ENCODE data around the gene MAPK9.

The MAPK9 gene

DNA sequence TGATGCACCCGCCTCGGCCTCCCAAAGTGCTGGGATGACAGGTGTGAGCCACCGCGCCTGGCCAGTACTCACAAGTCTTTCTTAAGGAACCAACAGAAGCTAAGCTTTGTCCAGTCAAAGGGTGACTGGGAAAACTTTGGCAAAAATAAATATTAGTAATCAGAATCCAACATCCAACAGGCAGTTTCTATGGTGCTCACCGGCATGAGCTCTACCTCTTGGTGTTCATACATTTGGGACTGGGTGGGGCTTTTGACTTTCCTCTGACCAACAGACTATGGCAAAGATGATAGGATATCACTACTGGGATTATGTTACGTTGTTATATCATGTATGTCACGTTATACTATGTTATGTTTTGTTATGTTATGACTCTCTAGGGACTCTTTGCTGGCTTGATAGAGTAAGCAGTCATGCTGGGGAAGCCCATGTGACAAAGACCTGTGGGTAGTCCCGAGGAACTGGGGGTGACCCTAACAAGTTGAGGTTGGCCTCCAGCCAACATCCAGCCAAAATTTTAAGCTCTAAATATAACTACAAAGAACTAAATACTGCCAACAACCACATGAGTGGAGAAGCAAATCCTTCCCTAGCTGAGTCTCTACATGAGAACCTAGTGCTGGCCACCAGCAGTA, 88.8 kb downstream of the MAPK9 start:
- no peak for DNase-seq
- Histone ChIP-seq H3K27me3 (replicated peaks in 2 of 5; ENCODE audit: control insufficient read depth in 4 of 5, insufficient read depth in 5 of 5, low read length in 4 of 5) (peaks cover 0 to 21% (median 7%) of the 10 kb centered on the region in 5 experiments), H3K36me3 (ENCODE audit: control insufficient read depth in 4 of 4, insufficient read depth in 4 of 4, low read length in 3 of 4) (no peaks in the 10 kb centered on the region), H3K27ac (ENCODE audit: insufficient read depth in 1 of 2, low read depth in 1 of 2, low read length in 2 of 2, poor library complexity in 1 of 2, severe bottlenecking in 2 of 2) (no peak overlapping the region), H3K4me1 (ENCODE audit: control extremely low read depth in 1 of 4, control insufficient read depth in 4 of 4, insufficient read depth in 4 of 4, low read length in 3 of 4) (peaks cover 0 to 4% (median under 1%) of the 10 kb centered on the region in 4 experiments), H3K9me3 (ENCODE audit: control extremely low read depth in 1 of 5, control insufficient read depth in 4 of 5, insufficient read depth in 2 of 5, low read depth in 1 of 5, low read length in 4 of 5) (no peaks in the 10 kb centered on the region), H3K4me3 (ENCODE audit: control insufficient read depth in 1 of 7, extremely low read depth in 1 of 7, insufficient read depth in 4 of 7, low read depth in 2 of 7, low read length in 6 of 7) (no peak overlapping the region)
- POLR2A ChIA-PET = no interaction called here
- WGBS (ENCODE audit: insufficient coverage) = 100% methylated on average over 3 of the region's 8 CpGs
- CTCF ChIA-PET = interaction anchor here (0.6 to 1.0 kb wide), 2 partner anchors 75 to 1461 kb away, joined by 3 read pairs; no protein-coding TSS in a partner anchor

DNA sequence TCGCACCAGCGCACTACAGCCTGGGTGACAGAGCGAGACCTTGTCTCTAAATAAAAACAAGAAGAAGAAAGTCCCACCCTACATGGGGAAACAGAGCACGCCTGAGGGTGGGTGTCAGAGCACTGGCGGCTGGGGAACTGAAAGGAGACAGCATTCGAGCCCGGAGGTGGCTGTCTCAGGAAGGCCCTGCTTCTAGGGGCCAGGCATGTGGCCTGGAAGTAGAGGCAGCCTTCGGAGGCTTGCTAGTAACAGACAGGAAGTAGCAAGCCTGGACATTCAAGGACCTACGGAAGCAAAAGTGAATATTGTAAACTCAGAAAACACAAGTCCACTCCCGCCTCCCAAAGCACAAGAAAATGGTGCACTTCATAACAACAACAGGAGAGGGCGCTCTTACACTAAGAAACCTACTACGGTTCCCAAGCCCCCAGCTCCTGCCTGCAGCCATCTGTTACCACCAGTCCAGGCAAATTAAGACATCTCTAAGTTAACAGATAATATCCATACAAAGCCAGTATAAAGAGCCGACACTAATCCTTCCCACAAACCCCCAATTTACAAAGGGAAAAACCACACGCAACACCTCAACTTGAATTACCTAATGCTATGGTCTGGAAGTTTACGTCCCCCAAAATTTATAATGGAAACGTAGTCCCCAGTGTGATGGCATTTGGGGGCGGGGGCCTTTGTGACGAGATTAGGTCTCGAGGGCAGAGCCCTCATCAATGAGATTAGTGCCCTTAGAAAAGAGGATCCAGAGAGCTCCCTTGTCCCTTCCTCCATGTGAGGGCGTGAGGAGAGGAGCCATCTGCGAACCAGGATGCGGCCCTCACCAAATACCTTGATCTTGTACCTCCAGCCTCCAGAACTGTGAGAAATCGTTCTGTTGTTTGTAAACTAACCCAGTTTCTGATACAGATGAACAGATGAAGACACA, 90.6 kb downstream of the MAPK9 start:
- no peaks in the 10 kb centered on the region for H3K4me1 ChIP-seq (ENCODE audit: control extremely low read depth in 1 of 4, control insufficient read depth in 4 of 4, insufficient read depth in 4 of 4, low read length in 3 of 4)
- no peak overlapping the region for H3K4me3 ChIP-seq (ENCODE audit: control insufficient read depth in 1 of 7, extremely low read depth in 1 of 7, insufficient read depth in 4 of 7, low read depth in 2 of 7, low read length in 6 of 7)
- no peaks in the 10 kb centered on the region for H3K9me3 ChIP-seq (ENCODE audit: control extremely low read depth in 1 of 5, control insufficient read depth in 4 of 5, insufficient read depth in 2 of 5, low read depth in 1 of 5, low read length in 4 of 5)
- DNase-seq = peak in 2 of 3 donors; percentile 27 to 43
- peaks cover 0 to 5% (median 0%) of the 10 kb centered on the region in 5 experiments for H3K27me3 ChIP-seq (replicated peaks in 2 of 5; ENCODE audit: control insufficient read depth in 4 of 5, insufficient read depth in 5 of 5, low read length in 4 of 5)
- POLR2A ChIA-PET = no interaction called here
- no peaks in the 10 kb centered on the region for H3K36me3 ChIP-seq (ENCODE audit: control insufficient read depth in 4 of 4, insufficient read depth in 4 of 4, low read length in 3 of 4)
- no peak overlapping the region for H3K27ac ChIP-seq (ENCODE audit: insufficient read depth in 1 of 2, low read depth in 1 of 2, low read length in 2 of 2, poor library complexity in 1 of 2, severe bottlenecking in 2 of 2)
- 92% methylated on average over 18 of the region's 23 CpGs for WGBS (ENCODE audit: insufficient coverage)
- CTCF ChIA-PET = interaction anchor here (1.0 kb wide), 1 partner anchor 88 kb away, joined by 4 read pairs; no protein-coding TSS in a partner anchor

DNA sequence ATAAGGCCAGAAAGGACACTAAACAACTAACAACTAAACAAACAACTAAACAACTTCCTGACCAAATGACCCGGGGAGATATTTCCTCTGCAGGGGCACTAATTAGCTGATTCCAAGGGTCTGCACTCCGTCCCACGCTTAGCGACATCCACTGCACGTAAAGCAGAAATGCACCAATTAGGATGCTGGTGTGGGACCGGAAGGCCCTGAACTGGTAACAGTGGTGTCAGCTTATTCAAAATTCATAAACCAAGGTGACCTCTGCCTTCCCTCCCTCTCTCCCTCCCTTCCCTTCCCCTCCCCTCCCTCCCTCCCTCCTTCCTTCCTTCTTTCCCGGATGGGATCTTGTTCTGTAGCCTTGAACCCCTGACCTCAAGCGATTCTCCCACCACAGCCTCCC, 92.5 kb downstream of the MAPK9 start:
- H3K9me3 ChIP-seq (ENCODE audit: control extremely low read depth in 1 of 5, control insufficient read depth in 4 of 5, insufficient read depth in 2 of 5, low read depth in 1 of 5, low read length in 4 of 5) = no peaks in the 10 kb centered on the region
- ChIA-PET POLR2A (no interaction called here), CTCF (no interaction called here)
- DNase-seq = no peak
- WGBS (ENCODE audit: insufficient coverage) = 77% methylated on average over 7 of the region's 8 CpGs
- H3K27ac ChIP-seq (ENCODE audit: insufficient read depth in 1 of 2, low read depth in 1 of 2, low read length in 2 of 2, poor library complexity in 1 of 2, severe bottlenecking in 2 of 2) = no peak overlapping the region
- H3K4me3 ChIP-seq (ENCODE audit: control insufficient read depth in 1 of 7, extremely low read depth in 1 of 7, insufficient read depth in 4 of 7, low read depth in 2 of 7, low read length in 6 of 7) = no peak overlapping the region
- no peaks in the 10 kb centered on the region for H3K36me3 ChIP-seq (ENCODE audit: control insufficient read depth in 4 of 4, insufficient read depth in 4 of 4, low read length in 3 of 4)
- H3K4me1 ChIP-seq (ENCODE audit: control extremely low read depth in 1 of 4, control insufficient read depth in 4 of 4, insufficient read depth in 4 of 4, low read length in 3 of 4) = no peaks in the 10 kb centered on the region
- H3K27me3 ChIP-seq (replicated peaks in 2 of 5; ENCODE audit: control insufficient read depth in 4 of 5, insufficient read depth in 5 of 5, low read length in 4 of 5) = no peaks in the 10 kb centered on the region

DNA sequence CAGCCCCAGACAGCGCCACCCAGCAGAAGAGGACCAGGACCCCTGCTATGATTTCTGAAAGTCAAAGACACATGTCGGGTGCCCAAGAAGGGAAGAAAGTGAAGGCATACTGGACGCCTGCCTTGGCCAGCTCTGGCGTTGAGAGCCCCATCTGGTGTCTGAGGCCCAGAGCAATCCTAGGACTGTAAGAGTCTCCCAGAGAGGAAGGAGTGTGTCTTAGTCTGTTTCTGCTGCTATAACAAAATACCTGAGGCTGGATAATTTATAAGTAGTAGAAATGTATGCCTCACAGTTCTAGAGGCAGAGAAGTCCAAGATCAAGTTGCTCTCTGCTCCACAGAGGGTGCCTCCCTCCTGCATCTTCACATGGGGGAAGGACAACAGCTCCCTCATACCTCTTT, 93.7 kb downstream of the MAPK9 start:
- Histone ChIP-seq H3K36me3 (ENCODE audit: control insufficient read depth in 4 of 4, insufficient read depth in 4 of 4, low read length in 3 of 4) (no peaks in the 10 kb centered on the region), H3K27me3 (replicated peaks in 2 of 5; ENCODE audit: control insufficient read depth in 4 of 5, insufficient read depth in 5 of 5, low read length in 4 of 5) (no peaks in the 10 kb centered on the region), H3K4me3 (ENCODE audit: control insufficient read depth in 1 of 7, extremely low read depth in 1 of 7, insufficient read depth in 4 of 7, low read depth in 2 of 7, low read length in 6 of 7) (no peak overlapping the region), H3K9me3 (ENCODE audit: control extremely low read depth in 1 of 5, control insufficient read depth in 4 of 5, insufficient read depth in 2 of 5, low read depth in 1 of 5, low read length in 4 of 5) (no peaks in the 10 kb centered on the region), H3K4me1 (ENCODE audit: control extremely low read depth in 1 of 4, control insufficient read depth in 4 of 4, insufficient read depth in 4 of 4, low read length in 3 of 4) (no peaks in the 10 kb centered on the region), H3K27ac (ENCODE audit: insufficient read depth in 1 of 2, low read depth in 1 of 2, low read length in 2 of 2, poor library complexity in 1 of 2, severe bottlenecking in 2 of 2) (no peak overlapping the region)
- no peak for DNase-seq
- POLR2A ChIA-PET = no interaction called here
- CTCF ChIA-PET = interaction anchor here (1.2 kb wide), 1 partner anchor 11 kb away, joined by 3 read pairs; the partner anchor contains the start of gene RASGEF1C
- WGBS (ENCODE audit: insufficient coverage) = 95% methylated on average over 4 of the region's 4 CpGs

DNA sequence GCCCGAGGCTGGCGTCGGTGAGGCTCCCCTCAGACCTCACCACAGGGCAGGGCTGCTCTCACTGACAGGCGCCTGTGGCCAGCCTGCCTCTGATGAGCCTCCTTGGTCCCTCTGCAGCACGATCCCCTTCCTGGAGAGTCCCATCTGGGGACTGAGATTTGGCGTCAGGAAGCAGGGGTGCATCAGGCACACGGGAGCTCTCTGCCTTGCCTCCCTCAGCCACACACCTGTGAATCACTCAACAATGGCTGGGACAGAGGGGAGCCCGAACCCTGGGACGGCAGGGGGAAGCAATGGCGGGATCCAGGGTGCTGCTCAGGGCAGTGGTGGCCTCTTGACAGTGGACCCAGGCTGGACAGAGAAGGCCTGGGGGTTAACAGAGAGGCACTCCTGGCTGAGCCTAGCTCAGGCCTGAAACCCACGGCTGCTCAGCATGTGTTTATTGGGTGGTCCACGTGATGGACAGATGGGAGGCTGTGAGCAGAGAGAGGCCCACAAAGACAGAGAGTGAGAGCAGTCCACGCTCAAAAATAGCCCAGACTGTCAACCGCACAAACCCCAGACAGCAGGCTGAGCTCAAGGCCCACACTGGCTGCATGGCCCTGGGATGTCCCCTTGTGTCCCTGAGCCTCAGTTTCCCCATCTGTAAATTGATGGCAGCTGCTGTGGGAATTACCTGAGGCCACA, 94.7 kb downstream of the MAPK9 start:
- WGBS (ENCODE audit: insufficient coverage) = 98% methylated on average over 11 of the region's 14 CpGs
- ChIA-PET CTCF (no interaction called here), POLR2A (no interaction called here)
- no peaks in the 10 kb centered on the region for H3K36me3 ChIP-seq (ENCODE audit: control insufficient read depth in 4 of 4, insufficient read depth in 4 of 4, low read length in 3 of 4)
- H3K27ac ChIP-seq (ENCODE audit: insufficient read depth in 1 of 2, low read depth in 1 of 2, low read length in 2 of 2, poor library complexity in 1 of 2, severe bottlenecking in 2 of 2) = no peak overlapping the region
- no peak overlapping the region for H3K4me3 ChIP-seq (ENCODE audit: control insufficient read depth in 1 of 7, extremely low read depth in 1 of 7, insufficient read depth in 4 of 7, low read depth in 2 of 7, low read length in 6 of 7)
- H3K4me1 ChIP-seq (ENCODE audit: control extremely low read depth in 1 of 4, control insufficient read depth in 4 of 4, insufficient read depth in 4 of 4, low read length in 3 of 4) = no peaks in the 10 kb centered on the region
- no peak for DNase-seq
- no peaks in the 10 kb centered on the region for H3K27me3 ChIP-seq (replicated peaks in 2 of 5; ENCODE audit: control insufficient read depth in 4 of 5, insufficient read depth in 5 of 5, low read length in 4 of 5)
- H3K9me3 ChIP-seq (ENCODE audit: control extremely low read depth in 1 of 5, control insufficient read depth in 4 of 5, insufficient read depth in 2 of 5, low read depth in 1 of 5, low read length in 4 of 5) = no peaks in the 10 kb centered on the region

DNA sequence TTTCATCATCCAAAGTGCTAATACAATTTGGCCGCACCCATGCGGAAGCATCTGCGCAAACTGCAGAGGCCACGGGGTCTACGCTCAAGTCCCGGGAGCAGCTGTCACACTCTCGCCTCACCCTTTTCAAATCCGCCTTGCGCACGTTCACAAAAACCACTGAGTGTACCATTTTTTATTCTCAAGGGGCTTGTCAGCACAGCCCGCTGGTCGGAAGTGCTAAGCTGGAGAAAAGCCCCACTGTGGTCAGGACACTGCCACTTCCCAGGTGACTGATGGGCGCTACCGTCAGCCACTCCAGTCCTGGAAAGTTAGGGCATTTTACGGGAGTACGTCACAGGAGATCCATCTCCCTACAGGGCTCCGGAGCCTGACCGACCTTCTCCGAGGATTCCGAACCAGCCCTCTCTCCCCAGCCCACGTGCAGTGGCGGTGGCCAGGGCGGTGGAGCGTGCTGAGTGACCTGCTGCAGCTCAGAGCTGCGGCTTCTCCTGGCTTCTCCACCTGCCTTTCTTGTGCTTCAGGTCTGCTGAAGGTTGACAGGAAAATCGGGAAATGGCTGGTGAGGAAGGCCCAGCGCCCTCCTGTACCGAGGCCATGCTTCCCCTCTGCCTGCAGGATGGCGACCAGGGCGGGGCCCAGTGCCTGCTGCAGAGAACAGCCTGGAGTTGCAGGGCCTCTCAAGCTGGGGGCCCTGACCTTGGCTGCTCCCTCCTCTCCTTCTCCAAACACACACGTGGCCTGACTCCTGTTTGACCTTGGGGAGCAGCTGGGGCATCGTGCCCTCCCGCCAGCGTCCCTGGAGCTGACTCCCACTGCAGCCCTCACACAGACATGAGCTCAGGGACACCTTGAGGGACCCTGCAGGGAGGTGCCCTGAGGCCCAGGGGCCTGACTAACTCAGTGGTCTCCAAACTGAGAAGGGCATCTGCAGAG, 97.2 kb downstream of the MAPK9 start:
- POLR2A ChIA-PET = no interaction called here
- Histone ChIP-seq H3K27ac (ENCODE audit: insufficient read depth in 1 of 2, low read depth in 1 of 2, low read length in 2 of 2, poor library complexity in 1 of 2, severe bottlenecking in 2 of 2) (no peak overlapping the region), H3K4me1 (ENCODE audit: control extremely low read depth in 1 of 4, control insufficient read depth in 4 of 4, insufficient read depth in 4 of 4, low read length in 3 of 4) (no peaks in the 10 kb centered on the region), H3K9me3 (ENCODE audit: control extremely low read depth in 1 of 5, control insufficient read depth in 4 of 5, insufficient read depth in 2 of 5, low read depth in 1 of 5, low read length in 4 of 5) (no peaks in the 10 kb centered on the region), H3K27me3 (replicated peaks in 2 of 5; ENCODE audit: control insufficient read depth in 4 of 5, insufficient read depth in 5 of 5, low read length in 4 of 5) (no peaks in the 10 kb centered on the region), H3K36me3 (ENCODE audit: control insufficient read depth in 4 of 4, insufficient read depth in 4 of 4, low read length in 3 of 4) (no peaks in the 10 kb centered on the region), H3K4me3 (ENCODE audit: control insufficient read depth in 1 of 7, extremely low read depth in 1 of 7, insufficient read depth in 4 of 7, low read depth in 2 of 7, low read length in 6 of 7) (no peak overlapping the region)
- DNase-seq = no peak
- CTCF ChIA-PET = interaction anchor here (1.5 kb wide), 1 partner anchor 11 kb away, joined by 3 read pairs; no protein-coding TSS in a partner anchor
- WGBS (ENCODE audit: insufficient coverage) = 91% methylated on average over 32 of the region's 34 CpGs
